Suprapubic skin (tissue), 4 donors: ENCODE measurements around the gene DGCR6.
"Not testable (repeated sequence)": the region's sequence is repeated elsewhere in the genome, so short reads cannot be mapped to it uniquely, and the experiment has no call there.

ENCODE experiments used
- EP300 ChIP-seq: sonication (generic); formaldehyde crosslinking; IDR thresholded peaks from one replicate; pipeline ENCODE4 v1.6.1; 2017; ENCODE audit warnings: antibody characterized with exemption
- POLR2A ChIP-seq, 2 donors: fragments of 450-650 bp; IDR thresholded peaks; one replicate each; pipeline ENCODE4 v1.6.1; 2017; ENCODE audit warnings: antibody characterized with exemption in 2 of 2, mild to moderate bottlenecking in 2 of 2, moderate library complexity in 2 of 2
- POLR2AphosphoS5 ChIP-seq, 3 donors: sonication (generic); formaldehyde crosslinking; IDR thresholded peaks; one replicate each; pipeline ENCODE4 v1.6.1; 2017; ENCODE audit warnings: antibody characterized with exemption in 3 of 3
- TF ChIP-seq, protein P1 (sequence below), 2 donors: fragments of 200-600 bp in 1 of 2; fragments of 450-650 bp in 1 of 2; sonication (generic) in 1 of 2; IDR thresholded peaks; one replicate each; pipeline ENCODE4 v1.5.1; 2016 to 2019; ENCODE audit warnings: antibody characterized with exemption in 2 of 2, mild to moderate bottlenecking in 1 of 2, moderate library complexity in 1 of 2

GRCh38 chr22:18960166-18960820 lies 54.2 kb downstream of the DGCR6 start:
- TF ChIP-seq, protein P1, sequence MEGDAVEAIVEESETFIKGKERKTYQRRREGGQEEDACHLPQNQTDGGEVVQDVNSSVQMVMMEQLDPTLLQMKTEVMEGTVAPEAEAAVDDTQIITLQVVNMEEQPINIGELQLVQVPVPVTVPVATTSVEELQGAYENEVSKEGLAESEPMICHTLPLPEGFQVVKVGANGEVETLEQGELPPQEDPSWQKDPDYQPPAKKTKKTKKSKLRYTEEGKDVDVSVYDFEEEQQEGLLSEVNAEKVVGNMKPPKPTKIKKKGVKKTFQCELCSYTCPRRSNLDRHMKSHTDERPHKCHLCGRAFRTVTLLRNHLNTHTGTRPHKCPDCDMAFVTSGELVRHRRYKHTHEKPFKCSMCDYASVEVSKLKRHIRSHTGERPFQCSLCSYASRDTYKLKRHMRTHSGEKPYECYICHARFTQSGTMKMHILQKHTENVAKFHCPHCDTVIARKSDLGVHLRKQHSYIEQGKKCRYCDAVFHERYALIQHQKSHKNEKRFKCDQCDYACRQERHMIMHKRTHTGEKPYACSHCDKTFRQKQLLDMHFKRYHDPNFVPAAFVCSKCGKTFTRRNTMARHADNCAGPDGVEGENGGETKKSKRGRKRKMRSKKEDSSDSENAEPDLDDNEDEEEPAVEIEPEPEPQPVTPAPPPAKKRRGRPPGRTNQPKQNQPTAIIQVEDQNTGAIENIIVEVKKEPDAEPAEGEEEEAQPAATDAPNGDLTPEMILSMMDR (IDR thresholded peaks at IDR 0.05): not testable (repeated sequence)
- TF ChIP-seq EP300; POLR2A (IDR thresholded peaks at IDR 0.05); POLR2AphosphoS5 (IDR thresholded peaks at IDR 0.05): not testable (repeated sequence)
